Gastroesophageal sphincter (tissue), 3 donors: ENCODE measurements around the gene ZNF503.

Source experiments
- CTCF ChIP-seq, 4 experiments: fragments of 200-600 bp in 2 of 4; fragments of 450-650 bp in 2 of 4; sonication (generic) in 1 of 4; IDR thresholded peaks; one replicate each; pipeline ENCODE4 v1.5.1; 2017 to 2019; ENCODE audit warnings: antibody characterized with exemption in 4 of 4, mild to moderate bottlenecking in 2 of 4, moderate library complexity in 2 of 4
- POLR2A ChIP-seq, 2 donors: fragments of 450-650 bp; IDR thresholded peaks; one replicate each; pipeline ENCODE4 v1.6.1; 2017; ENCODE audit warnings: antibody characterized with exemption in 2 of 2, mild to moderate bottlenecking in 2 of 2, moderate library complexity in 1 of 2
- POLR2AphosphoS5 ChIP-seq: sonication (generic); formaldehyde crosslinking; IDR thresholded peaks from one replicate; pipeline ENCODE4 v1.6.1; 2017; ENCODE audit warnings: antibody characterized with exemption

GRCh38 chr10:75418712-75419111 lies 17.1 kb upstream of the ZNF503 start:
- TF ChIP-seq POLR2AphosphoS5, result no peak
- no peak for TF ChIP-seq POLR2A (IDR thresholded peaks at IDR 0.05)
- TF ChIP-seq CTCF (IDR thresholded peaks at IDR 0.05), result no peak
